IPS-15b (cell line): ENCODE data around the gene ANKRD33B.

Source experiments
- H3K27me3 ChIP-seq: one replicate; pipeline ENCODE4 v1.6.1; 2013; ENCODE audit warnings: low read length; ENCODE audit not compliant: control insufficient read depth, insufficient read depth
- H3K36me3 ChIP-seq: one replicate; pipeline ENCODE4 v1.6.1; 2013; ENCODE audit warnings: low read length; ENCODE audit not compliant: control insufficient read depth, insufficient read depth
- H3K4me1 ChIP-seq: one replicate; pipeline ENCODE4 v1.6.1; 2013; ENCODE audit warnings: mild to moderate bottlenecking, low read length; ENCODE audit not compliant: control insufficient read depth, insufficient read depth
- H3K4me3 ChIP-seq: one replicate; pipeline ENCODE4 v1.5.1; 2013; ENCODE audit warnings: low read depth, low read length
- H3K9ac ChIP-seq: one replicate; pipeline ENCODE4 v1.6.1; 2013; ENCODE audit warnings: low read depth, mild to moderate bottlenecking, low read length
- H3K9me3 ChIP-seq: one replicate; pipeline ENCODE4 v1.6.1; 2013; ENCODE audit warnings: mild to moderate bottlenecking, low read length; ENCODE audit not compliant: control insufficient read depth, insufficient read depth

Gene ANKRD33B

GRCh38 chr5:10674582-10674981 lies 110.7 kb downstream of the ANKRD33B start:
- H3K4me1 ChIP-seq, result no peaks in the 10 kb centered on the region
- H3K36me3 ChIP-seq, result no peaks in the 10 kb centered on the region
- no peak overlapping the region for H3K4me3 ChIP-seq
- H3K27me3 ChIP-seq, result no peaks in the 10 kb centered on the region
- no peaks in the 10 kb centered on the region for H3K9me3 ChIP-seq
- H3K9ac ChIP-seq, result no peak overlapping the region

DNA sequence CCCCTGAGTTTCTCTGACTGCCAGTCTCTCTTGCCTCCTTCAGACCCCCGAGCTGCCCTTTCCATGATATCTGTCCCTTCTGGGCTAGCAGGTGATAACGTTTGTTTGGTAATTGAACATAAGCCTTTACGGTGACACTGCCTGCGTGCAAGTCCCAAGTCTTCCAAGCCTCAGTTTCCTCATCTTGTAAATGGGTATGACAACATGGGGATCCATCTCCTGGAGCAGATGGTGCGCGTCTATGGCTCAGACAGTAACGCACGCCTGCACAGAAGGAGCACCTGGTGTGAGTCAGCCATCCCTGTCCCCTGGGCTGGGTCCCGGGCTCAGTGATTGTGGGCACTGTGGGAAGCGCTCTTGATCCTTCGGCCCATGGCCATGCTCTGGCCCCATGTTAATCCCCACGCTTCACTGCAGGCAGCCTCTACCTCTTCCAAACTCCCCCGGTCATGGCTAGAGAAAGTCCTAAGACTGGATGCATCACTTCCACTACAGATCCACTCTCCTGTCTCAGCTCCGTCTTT lies 111.4 kb downstream of the ANKRD33B start:
- Histone ChIP-seq H3K9me3 (no peaks in the 10 kb centered on the region), H3K36me3 (no peaks in the 10 kb centered on the region), H3K27me3 (no peaks in the 10 kb centered on the region), H3K9ac (no peak overlapping the region), H3K4me3 (no peak overlapping the region), H3K4me1 (no peaks in the 10 kb centered on the region)

DNA sequence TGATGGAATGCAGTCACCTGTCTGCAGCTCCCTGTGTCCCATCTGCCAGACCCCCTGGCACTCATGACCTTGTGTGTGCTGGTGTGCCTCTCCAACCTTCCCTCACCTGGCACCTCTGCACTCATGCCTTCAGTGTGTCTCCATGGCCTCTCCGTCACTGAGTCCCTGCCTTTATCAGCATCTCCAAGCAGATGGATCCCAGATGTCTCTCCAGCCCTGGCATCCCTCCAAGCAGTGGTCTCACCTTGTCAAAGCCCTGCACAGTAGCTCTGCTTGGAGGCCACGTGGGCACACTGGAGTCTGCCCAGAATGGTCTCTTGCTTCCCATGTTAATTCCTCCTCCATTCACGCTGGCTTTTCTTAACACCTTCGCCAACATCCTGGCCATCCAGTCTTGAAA lies 112.4 kb downstream of the ANKRD33B start:
- no peak overlapping the region for H3K9ac ChIP-seq
- no peaks in the 10 kb centered on the region for H3K4me1 ChIP-seq
- no peaks in the 10 kb centered on the region for H3K27me3 ChIP-seq
- no peaks in the 10 kb centered on the region for H3K36me3 ChIP-seq
- H3K4me3 ChIP-seq, result no peak overlapping the region
- no peaks in the 10 kb centered on the region for H3K9me3 ChIP-seq

GRCh38 chr5:10676946-10677345 lies 113.1 kb downstream of the ANKRD33B start:
- Histone ChIP-seq H3K4me3 (no peak overlapping the region), H3K9ac (no peak overlapping the region), H3K36me3 (peaks cover 6% of the 10 kb centered on the region), H3K27me3 (no peaks in the 10 kb centered on the region), H3K9me3 (no peaks in the 10 kb centered on the region), H3K4me1 (no peaks in the 10 kb centered on the region)

DNA sequence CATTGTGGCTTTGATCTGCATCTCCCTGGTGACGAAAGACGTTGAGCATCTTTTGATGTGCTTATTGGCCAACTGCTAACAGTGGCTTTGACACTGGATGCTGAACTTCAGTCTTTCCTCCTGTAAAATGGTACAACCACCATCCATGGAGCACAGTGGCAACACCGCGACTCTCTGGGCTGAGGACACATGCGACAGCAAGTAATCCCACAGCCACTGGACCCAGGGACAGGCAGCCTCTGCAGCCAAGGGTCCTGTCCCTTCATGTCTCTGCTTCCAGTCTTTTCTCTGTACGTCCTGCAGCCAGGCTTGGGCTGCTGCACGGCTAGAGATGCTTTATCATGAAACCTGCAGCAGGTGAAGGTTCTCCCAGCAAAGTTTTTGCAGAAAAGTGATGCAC lies 113.7 kb downstream of the ANKRD33B start:
- H3K9ac ChIP-seq, result no peak overlapping the region
- H3K4me1 ChIP-seq, result no peaks in the 10 kb centered on the region
- peaks cover 11% of the 10 kb centered on the region for H3K36me3 ChIP-seq

DNA sequence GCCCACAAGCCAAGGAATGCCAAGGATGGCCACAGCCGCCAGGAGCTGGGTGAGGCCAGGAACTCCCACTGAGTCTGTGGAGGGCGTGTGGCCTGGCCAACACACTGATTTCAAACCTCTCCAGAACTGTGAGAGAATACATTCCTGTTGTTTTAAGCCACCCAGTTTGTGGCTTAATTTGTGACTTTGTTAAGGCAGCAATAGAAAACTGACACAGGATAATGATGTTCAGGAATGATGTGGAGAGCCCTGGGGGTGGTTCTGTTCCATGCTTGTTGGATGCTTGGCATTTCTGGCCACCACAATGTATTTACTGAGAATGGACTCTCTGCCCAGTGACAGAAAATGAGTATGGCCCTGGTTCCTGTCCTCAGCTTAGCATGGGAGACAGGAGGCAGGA lies 114.4 kb downstream of the ANKRD33B start:
- H3K4me1 ChIP-seq, result no peaks in the 10 kb centered on the region
- peaks cover 11% of the 10 kb centered on the region for H3K36me3 ChIP-seq
- no peak overlapping the region for H3K9ac ChIP-seq
- no peaks in the 10 kb centered on the region for H3K9me3 ChIP-seq
- H3K27me3 ChIP-seq, result no peaks in the 10 kb centered on the region
- H3K4me3 ChIP-seq, result no peak overlapping the region

More for the DNA sequence above, 113.7 kb downstream of the ANKRD33B start:
- Histone ChIP-seq H3K4me3 (no peak overlapping the region), H3K9me3 (no peaks in the 10 kb centered on the region), H3K27me3 (no peaks in the 10 kb centered on the region)

GRCh38 chr5:10679336-10679988 lies 115.6 kb downstream of the ANKRD33B start:
- Histone ChIP-seq H3K4me1 (no peaks in the 10 kb centered on the region), H3K9ac (no peak overlapping the region), H3K36me3 (peaks cover 11% of the 10 kb centered on the region), H3K9me3 (no peaks in the 10 kb centered on the region), H3K27me3 (no peaks in the 10 kb centered on the region), H3K4me3 (no peak overlapping the region)

- Histone ChIP-seq H3K4me3 (no peak overlapping the region), H3K36me3 (peaks cover 11% of the 10 kb centered on the region), H3K27me3 (no peaks in the 10 kb centered on the region), H3K9me3 (no peaks in the 10 kb centered on the region), H3K9ac (no peak overlapping the region), H3K4me1 (no peaks in the 10 kb centered on the region)
These were observed 117.1 kb downstream of the ANKRD33B start for GRCh38 chr5:10680876-10681481.

GRCh38 chr5:10681731-10682679 lies 118.1 kb downstream of the ANKRD33B start:
- Histone ChIP-seq H3K27me3 (no peaks in the 10 kb centered on the region), H3K4me1 (peaks cover 3% of the 10 kb centered on the region), H3K4me3 (no peak overlapping the region), H3K9ac (no peak overlapping the region), H3K9me3 (no peaks in the 10 kb centered on the region), H3K36me3 (peaks cover 11% of the 10 kb centered on the region)

GRCh38 chr5:10682801-10683525 lies 119.1 kb downstream of the ANKRD33B start:
- Histone ChIP-seq H3K36me3 (peaks cover 11% of the 10 kb centered on the region), H3K27me3 (no peaks in the 10 kb centered on the region), H3K4me3 (no peak overlapping the region), H3K4me1 (peaks cover 3% of the 10 kb centered on the region), H3K9ac (no peak overlapping the region), H3K9me3 (no peaks in the 10 kb centered on the region)
